ENCODE measurements around the gene MRPL3.
"Not testable (repeated sequence)": the region's sequence is repeated elsewhere in the genome, so short reads cannot be mapped to it uniquely, and the experiment has no call there.

DNA sequence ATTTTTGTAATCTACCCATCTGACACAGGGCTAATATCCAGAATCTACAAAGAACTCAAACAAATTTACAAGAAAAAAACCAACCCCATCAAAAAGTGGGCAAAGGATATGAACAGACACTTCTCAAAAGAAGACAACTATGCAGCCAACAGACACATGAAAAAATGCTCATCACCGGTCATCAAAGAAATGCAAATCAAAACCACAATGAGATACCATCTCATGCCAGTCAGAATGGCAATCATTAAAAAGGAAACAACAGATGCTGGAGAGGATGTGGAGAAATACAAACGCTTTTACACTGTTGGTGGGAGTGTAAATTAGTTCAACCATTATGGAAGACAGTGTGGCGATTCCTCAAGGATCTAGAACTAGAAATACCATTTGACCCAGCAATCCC is 16.2 kb downstream of the MRPL3 start:
- not testable (repeated sequence) for TF ChIP-seq CTCF, POLR2A (IDR thresholded peaks at IDR 0.05)
